GM18870 (cell line): ENCODE data around the gene GBX2.

Experiments used
- ATAC-seq: cut with Tn5 transposase; IDR thresholded peaks from one replicate; pipeline ENCODE4 v1.9.1; 2021; ENCODE audit warnings: moderate library complexity; ENCODE audit not compliant: unreplicated experiment

GBX2 gene

GRCh38 chr2:236169741-236170589, 1.8 kb upstream of the GBX2 start:
- ATAC-seq: no peak

DNA sequence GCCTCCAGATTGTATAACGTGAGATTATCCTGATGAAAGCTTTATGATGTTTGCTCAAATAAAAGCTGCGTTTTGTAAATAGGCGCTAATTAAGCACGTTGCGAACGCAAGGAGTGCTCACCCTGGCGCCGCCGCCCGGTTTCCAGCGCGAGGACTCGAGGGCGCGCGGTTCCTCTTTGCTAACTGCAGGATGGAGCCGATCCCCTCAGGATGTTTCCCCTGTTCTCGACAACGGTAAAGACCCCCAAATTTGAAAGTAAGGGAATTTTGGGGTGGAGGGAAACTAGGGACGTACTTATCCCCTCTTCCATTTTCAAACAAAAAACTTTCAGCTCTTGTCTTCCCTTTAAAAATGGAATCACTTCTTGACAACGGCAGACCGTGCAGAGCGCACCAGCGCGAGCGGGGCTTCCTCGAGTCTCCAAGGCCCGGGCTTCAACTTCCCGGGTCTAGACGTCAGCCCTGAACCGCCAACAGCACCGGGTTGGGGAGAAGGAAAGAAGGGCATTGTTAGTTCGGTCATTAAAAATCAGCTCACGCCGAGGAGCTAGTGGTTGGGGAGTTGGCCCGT, 1.1 kb upstream of the GBX2 start:
- ATAC-seq: no peak

DNA sequence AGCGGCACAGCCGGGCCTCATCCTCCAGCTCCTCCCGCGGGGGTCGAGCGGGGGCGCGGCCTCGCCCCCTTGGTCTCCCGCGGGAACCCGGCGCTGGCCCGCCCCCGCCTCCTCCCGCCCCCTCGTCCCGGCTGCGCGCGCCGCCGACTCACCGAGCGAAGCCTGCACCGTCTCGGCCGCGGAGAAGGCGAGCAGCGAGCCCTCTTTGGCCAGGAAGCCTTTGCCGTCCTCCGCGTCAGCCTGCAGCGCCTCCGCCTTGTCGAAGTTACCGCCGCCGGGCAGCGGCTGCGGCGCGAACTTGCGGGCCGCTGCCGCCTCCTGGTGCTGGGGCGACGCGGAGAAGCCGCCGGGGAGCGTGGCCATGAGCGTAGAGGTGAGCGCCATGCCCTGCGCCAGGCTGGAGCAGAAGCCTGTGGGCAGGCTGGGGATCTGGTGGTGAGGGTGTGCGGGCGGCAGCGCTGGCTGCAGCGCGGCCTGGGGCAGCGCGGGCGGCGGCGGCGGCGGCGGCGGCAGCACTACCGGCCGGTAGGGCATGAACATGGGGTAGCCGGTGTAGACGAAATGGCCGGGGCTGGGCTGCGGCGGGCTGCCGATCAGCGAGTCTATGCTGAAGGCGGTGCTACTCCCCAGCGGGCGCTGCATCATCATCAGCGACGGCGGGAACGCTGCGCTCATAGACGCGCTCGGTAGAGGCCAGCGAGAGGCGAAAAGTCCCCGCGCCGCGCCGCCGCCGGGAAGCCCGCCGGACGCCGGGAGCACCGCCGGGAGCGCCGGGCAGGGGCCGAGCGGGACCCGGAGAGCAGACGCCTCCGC, 683 bp downstream of the GBX2 start:
- no peak for ATAC-seq

- no peak for ATAC-seq
These were observed 1.3 kb downstream of the GBX2 start for GRCh38 chr2:236166796-236167296.

DNA sequence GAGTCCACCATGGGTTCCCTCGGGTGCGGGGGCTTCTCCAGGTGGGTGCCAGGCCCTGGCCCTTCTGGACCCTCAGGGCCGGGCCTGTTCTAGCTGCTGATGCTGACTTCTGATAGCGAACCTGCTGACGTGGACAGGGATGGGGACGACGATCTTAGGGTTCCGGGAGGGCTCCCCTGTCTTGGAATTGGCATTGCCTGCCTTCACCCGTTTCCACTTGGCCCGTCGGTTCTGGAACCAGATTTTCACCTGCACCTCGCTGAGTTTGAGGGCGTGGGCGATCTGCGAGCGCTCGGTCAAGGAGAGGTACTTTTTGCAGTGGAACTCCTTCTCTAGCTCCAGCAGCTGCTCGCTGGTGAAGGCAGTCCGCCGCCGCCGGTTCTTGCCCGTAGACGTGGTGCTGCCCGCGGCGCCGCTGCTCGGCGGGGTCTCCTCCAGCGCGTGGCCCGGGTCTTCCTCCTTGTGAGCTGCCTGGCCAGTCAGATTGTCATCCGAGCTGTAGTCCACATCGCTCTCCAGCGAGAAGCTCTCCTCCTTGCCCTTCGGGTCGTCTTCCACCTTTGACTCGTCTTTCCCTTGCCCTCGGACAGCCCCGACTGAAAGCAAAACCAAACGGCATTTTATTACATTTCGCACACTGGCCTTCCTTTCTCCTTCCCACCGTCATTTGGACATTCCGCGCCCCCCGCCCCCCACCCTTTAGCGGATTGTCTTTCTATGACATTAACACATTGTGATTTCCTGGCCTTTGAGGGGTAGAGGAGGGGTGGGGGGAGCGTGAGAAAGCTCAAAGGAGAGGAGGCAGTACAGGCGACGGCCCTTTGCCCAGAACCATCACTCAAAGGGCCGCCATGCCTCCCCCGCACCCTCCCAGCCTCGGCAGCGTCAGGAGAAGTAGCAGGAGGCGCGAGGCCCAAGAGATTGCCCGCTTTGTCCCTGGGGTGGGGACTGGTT, 2.1 kb downstream of the GBX2 start:
- no peak for ATAC-seq

- ATAC-seq: no peak
These were observed 3.0 kb downstream of the GBX2 start for GRCh38 chr2:236164925-236165841.

- ATAC-seq: no peak
These were observed 3.8 kb downstream of the GBX2 start for GRCh38 chr2:236164201-236164924.

DNA sequence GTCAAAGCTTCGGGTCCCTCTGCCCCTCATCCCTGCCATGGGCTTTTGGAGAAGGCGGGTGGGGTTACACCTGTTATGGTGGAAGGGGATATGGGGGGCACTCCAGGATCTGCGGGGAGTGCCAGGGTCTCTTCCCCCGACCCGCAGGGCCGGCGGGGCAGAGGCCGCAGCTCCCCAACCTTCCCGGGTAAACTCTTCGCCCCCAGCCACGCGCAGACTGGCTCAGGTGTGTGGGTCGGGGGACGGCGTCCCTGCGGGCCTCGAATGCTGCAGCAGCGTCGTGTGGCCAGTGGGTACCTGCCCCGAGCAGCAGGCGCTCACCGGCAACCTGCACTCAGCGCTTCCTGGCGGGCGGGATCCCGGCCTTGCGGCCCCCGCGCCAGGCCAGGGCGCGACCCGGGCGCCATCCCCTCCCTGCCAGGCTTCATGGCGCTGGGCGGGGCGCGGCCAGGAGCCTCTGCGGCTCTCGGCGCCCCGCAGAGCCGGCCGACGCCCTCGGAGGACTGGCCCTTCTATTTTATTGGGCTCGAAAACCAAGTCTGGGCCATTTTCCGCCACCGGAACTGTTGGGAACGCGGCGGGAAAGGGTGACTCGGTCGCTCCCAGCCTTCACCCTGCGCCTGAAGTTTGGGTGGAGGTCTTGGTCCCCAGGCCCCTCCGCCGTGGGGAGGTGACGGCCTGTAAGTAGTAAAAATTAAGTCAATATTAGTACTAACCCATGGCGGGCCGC, 4.5 kb downstream of the GBX2 start:
- no peak for ATAC-seq

- ATAC-seq: no peak
These were observed 5.2 kb downstream of the GBX2 start for GRCh38 chr2:236162882-236163470.

GRCh38 chr2:236162031-236162845, 5.9 kb downstream of the GBX2 start:
- no peak for ATAC-seq

GRCh38 chr2:236161531-236161930, 6.7 kb downstream of the GBX2 start:
- ATAC-seq: no peak

DNA sequence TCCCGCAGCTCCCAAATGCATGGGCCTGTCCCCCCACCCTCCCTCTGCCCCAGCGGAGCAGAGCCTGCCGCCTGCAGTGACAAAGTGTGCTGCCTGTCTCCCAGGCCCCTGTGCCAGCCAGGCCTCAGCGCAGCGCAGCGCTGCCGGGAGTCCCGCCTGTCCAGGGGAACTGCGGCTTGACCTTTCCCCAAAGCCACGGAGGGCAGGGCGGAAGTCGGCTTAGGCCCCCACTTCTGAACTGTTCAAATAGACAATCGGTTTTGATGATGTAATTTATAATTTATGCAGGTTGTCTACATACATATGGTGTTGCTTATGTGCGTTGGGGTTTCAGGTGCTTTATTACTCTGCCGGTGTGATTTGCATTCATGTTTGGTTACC, 7.1 kb downstream of the GBX2 start:
- no peak for ATAC-seq

GRCh38 chr2:236160366-236161081, 7.7 kb downstream of the GBX2 start:
- no peak for ATAC-seq

DNA sequence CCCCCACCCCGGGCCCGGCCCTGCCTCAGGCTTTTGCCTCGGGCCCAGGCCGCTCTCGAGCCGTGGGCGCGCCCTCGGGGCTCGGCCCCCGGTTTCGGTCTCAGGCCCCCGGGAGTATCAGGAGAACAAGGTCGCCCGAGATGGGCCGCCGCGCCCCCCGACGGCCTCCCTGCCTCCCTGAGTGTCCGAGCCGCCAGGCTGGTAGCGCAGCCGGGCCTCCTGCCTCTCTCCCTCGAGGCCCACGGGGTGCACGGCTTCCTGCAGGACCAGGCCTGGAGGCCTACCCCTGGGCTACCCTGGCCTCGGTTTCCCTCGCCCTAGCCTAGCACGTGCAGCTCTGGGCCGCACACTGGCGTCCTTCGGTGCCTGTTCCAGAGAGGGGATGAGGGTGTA, 8.4 kb downstream of the GBX2 start:
- ATAC-seq: no peak

GRCh38 chr2:236158969-236159777, 9.0 kb downstream of the GBX2 start:
- ATAC-seq: no peak
